Suprapubic skin (tissue), 3 donors: Measurements from ENCODE around the gene SLC38A3.

Source experiments
- POLR2AphosphoS5 ChIP-seq, 3 donors: sonication (generic); formaldehyde crosslinking; IDR thresholded peaks; one replicate each; pipeline ENCODE4 v1.6.1; 2017; ENCODE audit warnings: antibody characterized with exemption in 3 of 3
- TF ChIP-seq, protein P1 (sequence below), 2 donors: fragments of 200-600 bp in 1 of 2; fragments of 450-650 bp in 1 of 2; sonication (generic) in 1 of 2; IDR thresholded peaks; one replicate each; pipeline ENCODE4 v1.5.1; 2016 to 2019; ENCODE audit warnings: antibody characterized with exemption in 2 of 2, mild to moderate bottlenecking in 1 of 2, moderate library complexity in 1 of 2

DNA sequence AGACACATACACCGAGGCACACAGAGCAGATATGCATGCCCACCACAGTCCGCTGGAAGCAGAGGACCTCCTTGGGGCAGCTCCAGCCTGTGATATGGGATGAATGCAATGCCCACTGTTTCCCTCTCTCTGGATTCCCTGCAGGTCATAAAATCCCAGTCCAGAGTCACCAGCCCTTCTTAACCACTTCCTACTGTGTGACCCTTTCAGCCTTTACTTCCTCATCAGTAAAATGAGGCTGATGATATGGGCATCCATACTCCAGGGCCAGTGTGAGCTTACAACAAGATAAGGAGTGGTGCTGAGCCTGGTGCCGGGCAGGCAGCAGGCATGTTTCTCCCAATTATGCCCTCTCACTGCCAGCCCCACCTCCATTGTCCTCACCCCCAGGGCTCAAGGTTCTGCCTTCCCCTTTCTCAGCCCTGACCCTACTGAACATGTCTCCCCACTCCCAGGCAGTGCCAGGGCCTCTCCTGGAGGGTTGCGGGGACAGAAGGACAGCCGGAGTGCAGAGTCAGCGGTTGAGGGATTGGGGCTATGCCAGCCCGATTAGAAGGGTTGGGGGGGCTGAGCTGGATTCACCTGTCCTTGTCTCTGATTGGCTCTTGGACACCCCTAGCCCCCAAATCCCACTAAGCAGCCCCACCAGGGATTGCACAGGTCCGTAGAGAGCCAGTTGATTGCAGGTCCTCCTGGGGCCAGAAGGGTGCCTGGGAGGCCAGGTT is 14.0 kb upstream of the SLC38A3 start, which contains the start of gene GNAT1:
- TF ChIP-seq, protein P1, sequence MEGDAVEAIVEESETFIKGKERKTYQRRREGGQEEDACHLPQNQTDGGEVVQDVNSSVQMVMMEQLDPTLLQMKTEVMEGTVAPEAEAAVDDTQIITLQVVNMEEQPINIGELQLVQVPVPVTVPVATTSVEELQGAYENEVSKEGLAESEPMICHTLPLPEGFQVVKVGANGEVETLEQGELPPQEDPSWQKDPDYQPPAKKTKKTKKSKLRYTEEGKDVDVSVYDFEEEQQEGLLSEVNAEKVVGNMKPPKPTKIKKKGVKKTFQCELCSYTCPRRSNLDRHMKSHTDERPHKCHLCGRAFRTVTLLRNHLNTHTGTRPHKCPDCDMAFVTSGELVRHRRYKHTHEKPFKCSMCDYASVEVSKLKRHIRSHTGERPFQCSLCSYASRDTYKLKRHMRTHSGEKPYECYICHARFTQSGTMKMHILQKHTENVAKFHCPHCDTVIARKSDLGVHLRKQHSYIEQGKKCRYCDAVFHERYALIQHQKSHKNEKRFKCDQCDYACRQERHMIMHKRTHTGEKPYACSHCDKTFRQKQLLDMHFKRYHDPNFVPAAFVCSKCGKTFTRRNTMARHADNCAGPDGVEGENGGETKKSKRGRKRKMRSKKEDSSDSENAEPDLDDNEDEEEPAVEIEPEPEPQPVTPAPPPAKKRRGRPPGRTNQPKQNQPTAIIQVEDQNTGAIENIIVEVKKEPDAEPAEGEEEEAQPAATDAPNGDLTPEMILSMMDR (IDR thresholded peaks at IDR 0.05), result no peak
- no peak for TF ChIP-seq POLR2AphosphoS5 (IDR thresholded peaks at IDR 0.05)
